Mucosa of descending colon (tissue), 3 donors: Measurements from ENCODE around the gene UNC5C. TPM values are rescaled to one million over a fixed set of nuclear protein-coding genes. Genes with fewer than 3 reads are reported as not detected.
A peak's percentile ranks its signal among the peaks of the same experiment; 100 is the strongest.

ENCODE experiments used
- ATAC-seq: fragments of 200-7000 bp; cut with Tn5 transposase; one replicate; pipeline ENCODE4 v1.9.1; 2020; ENCODE audit warnings: mild to moderate bottlenecking, moderate library complexity
- DNase-seq, 3 donors: peaks; one replicate each; pipeline ENCODE4 v3.0.0-alpha.2; 2020
- H3K36me3 ChIP-seq: fragments of 200-600 bp; one replicate; pipeline ENCODE4 v1.8.0; 2021; ENCODE audit warnings: low read depth, mild to moderate bottlenecking
- H3K4me1 ChIP-seq: fragments of 200-600 bp; one replicate; pipeline ENCODE4 v1.8.0; 2021; ENCODE audit warnings: low read depth, mild to moderate bottlenecking
- H3K4me3 ChIP-seq: fragments of 200-600 bp; one replicate; pipeline ENCODE4 v1.8.0; 2021; ENCODE audit warnings: mild to moderate bottlenecking
- H3K9me3 ChIP-seq: fragments of 200-600 bp; one replicate; pipeline ENCODE4 v1.8.0; 2021; ENCODE audit warnings: mild to moderate bottlenecking
- CTCF ChIP-seq: fragments of 200-600 bp; IDR thresholded peaks from one replicate; pipeline ENCODE4 v1.8.0; 2022; ENCODE audit warnings: antibody characterized with exemption, mild to moderate bottlenecking
- intact Hi-C, 2 donors: fragments of 100-400 bp; cut with DNase I in 1 of 2; cut with micrococcal nuclease in 1 of 2; formaldehyde crosslinking; loops; one replicate each; pipeline versions ENCODE4 v1.11.0 to v1.11.1; 2022; cut with DNase I, micrococcal nuclease
- total RNA-seq, 3 donors: library from RNA; stranded (reverse); fragmentation: NEBNext Ultra II Directional in 2 of 3; extraction: Animal tissue kit (Norgen Biotek cat#: 25700) in 2 of 3; gene quantifications; one replicate each; pipeline versions ENCODE4 v1.2.1 to v1.2.4, GENCODE V29; 2021 to 2023
- donor health status: DM: no; HTN: no; CAD: no; lungs with moderate emphysema.
- donor health status: DM: no; HTN: no; CAD: no.
- donor health status: DM: no; HTN: yes; CAD: no.

UNC5C gene
- total RNA-seq, 3 donors from 2014 or later = 3.1 to 7.2 (median 4.6) TPM

- Histone ChIP-seq H3K4me3 (no peak overlapping the region), H3K4me1 (peaks cover 15% of the 10 kb centered on the region), H3K36me3 (no peaks in the 10 kb centered on the region), H3K9me3 (no peaks in the 10 kb centered on the region)
- DNase-seq = no peak
- no peak for ATAC-seq
- no peak for TF ChIP-seq CTCF
- intact Hi-C loops = no loop called here
Observed at GRCh38 chr4:95217197-95217596, 331.6 kb downstream of the UNC5C start.

GRCh38 chr4:95216636-95217035 lies 332.1 kb downstream of the UNC5C start:
- no peak for TF ChIP-seq CTCF
- Histone ChIP-seq H3K4me1 (peaks cover 15% of the 10 kb centered on the region), H3K4me3 (no peak overlapping the region), H3K36me3 (no peaks in the 10 kb centered on the region), H3K9me3 (no peaks in the 10 kb centered on the region)
- DNase-seq (no peak), ATAC-seq (no peak)
- intact Hi-C loops = no loop called here

- intact Hi-C loops = no loop called here
- Histone ChIP-seq H3K9me3 (no peaks in the 10 kb centered on the region), H3K4me1 (peaks cover 15% of the 10 kb centered on the region), H3K4me3 (no peak overlapping the region), H3K36me3 (no peaks in the 10 kb centered on the region)
- no peak for TF ChIP-seq CTCF
- no peak for DNase-seq
- ATAC-seq = no peak
Observed at GRCh38 chr4:95215991-95216605, 332.7 kb downstream of the UNC5C start.

DNA sequence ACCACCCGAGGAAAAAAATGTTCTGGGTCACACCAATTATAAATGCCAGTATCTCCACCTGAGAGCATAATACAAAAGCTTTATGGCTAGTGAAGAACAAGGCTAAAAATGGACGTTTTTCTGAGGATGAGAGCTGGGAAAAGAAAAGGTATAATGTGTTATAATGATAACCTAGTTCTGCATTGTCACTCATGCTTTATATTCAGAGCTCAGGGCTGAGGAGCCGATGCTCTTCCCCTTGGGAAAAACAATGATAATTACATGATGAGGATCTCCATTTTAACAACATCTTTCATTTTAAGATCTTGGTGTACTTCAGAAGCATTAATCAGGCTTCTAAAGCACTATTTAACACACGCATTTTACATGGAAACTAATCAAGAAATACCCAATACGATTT lies 333.7 kb downstream of the UNC5C start:
- no peaks in the 10 kb centered on the region for H3K9me3 ChIP-seq
- H3K4me1 ChIP-seq = peaks cover 6% of the 10 kb centered on the region
- no peak for TF ChIP-seq CTCF
- no peak for ATAC-seq
- no peak for DNase-seq
- H3K36me3 ChIP-seq = no peaks in the 10 kb centered on the region
- intact Hi-C loops = no loop called here
- no peak overlapping the region for H3K4me3 ChIP-seq

DNA sequence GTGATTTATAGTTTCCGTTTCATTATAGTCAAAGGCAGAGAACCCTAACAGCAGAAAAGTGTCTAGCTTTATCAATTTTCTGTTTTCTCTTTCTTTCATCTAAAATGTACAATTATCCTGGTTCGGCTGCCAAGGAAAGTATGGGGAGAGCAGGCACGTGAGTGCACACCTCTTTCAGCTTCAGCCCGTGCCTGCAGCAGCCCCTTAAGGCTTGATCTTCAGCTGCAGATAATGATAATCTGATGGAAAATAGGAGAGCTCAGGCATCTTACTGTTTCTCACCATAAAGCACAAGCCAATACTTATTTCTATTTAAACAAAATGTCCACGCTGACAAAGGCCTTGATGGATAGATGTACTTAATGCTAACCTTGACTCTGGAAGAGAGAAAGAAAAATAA lies 334.4 kb downstream of the UNC5C start:
- TF ChIP-seq CTCF = no peak
- no peak for ATAC-seq
- Histone ChIP-seq H3K4me3 (no peak overlapping the region), H3K36me3 (no peaks in the 10 kb centered on the region), H3K9me3 (no peaks in the 10 kb centered on the region), H3K4me1 (peaks cover 6% of the 10 kb centered on the region)
- no peak for DNase-seq
- intact Hi-C loops = no loop called here

DNA sequence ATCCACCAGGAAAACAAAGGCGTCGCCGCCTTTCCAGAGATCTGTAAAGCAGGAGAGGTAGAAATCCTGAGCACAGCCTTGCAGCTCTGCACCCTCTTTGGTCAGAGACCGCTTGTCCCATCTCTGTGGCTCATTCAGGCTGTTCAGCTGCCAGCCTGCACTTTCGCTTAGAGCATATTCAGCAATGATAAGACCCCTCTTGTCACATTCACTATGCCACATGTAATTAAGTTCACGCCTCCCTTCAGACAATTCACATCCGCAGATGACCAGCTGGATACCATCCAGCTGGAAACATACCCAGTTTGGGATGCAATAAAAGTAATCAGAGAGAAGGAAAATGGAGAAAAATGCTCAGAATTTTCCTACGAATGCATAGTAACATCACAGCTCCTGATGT lies 335.4 kb downstream of the UNC5C start:
- Histone ChIP-seq H3K36me3 (no peaks in the 10 kb centered on the region), H3K4me3 (no peak overlapping the region), H3K9me3 (no peaks in the 10 kb centered on the region), H3K4me1 (peaks cover 6% of the 10 kb centered on the region)
- DNase-seq (peak in 1 of 3 donors; percentile 10), ATAC-seq (peak; percentile 44)
- intact Hi-C loops = no loop called here
- TF ChIP-seq CTCF = no peak
